CD14-positive monocyte (primary cell): ENCODE results near the gene SUGCT. TPM values are rescaled to one million over a fixed set of nuclear protein-coding genes. Genes with fewer than 3 reads are reported as not detected.

Experiments used
- DNase-seq, 3 donors: peaks; one replicate each; pipeline ENCODE4 v3.0.0-alpha.2; 2011 to 2022
- H2AFZ ChIP-seq: 2 replicates; pipeline ENCODE4 v1.6.0; 2012; ENCODE audit warnings: mild to moderate bottlenecking, low read depth, low read length, inconsistent platforms; ENCODE audit not compliant: insufficient read depth, poor library complexity, severe bottlenecking
- H3K27ac ChIP-seq, 2 donors: 1 replicate in 1 of 2; 2 replicates in 1 of 2; pipeline ENCODE4 v1.5.1; 2012 to 2013; ENCODE audit warnings: low read length in 2 of 2, control low read depth in 1 of 2, inconsistent platforms in 1 of 2, low read depth in 1 of 2, mild to moderate bottlenecking in 1 of 2
- H3K27me3 ChIP-seq, 2 donors: one replicate each; pipeline versions ENCODE4 v1.6.0 to v1.6.1; 2011 to 2013; ENCODE audit warnings: low read length in 2 of 2; ENCODE audit not compliant: control insufficient read depth in 2 of 2, insufficient read depth in 2 of 2
- H3K36me3 ChIP-seq, 2 donors: replicated peaks in 1 of 2; 1 replicate in 1 of 2; 2 replicates in 1 of 2; pipeline versions ENCODE4 v1.5.1 to v1.6.1; 2012 to 2013; ENCODE audit warnings: low read length in 2 of 2, control low read depth in 1 of 2, inconsistent platforms in 1 of 2, mild to moderate bottlenecking in 1 of 2; ENCODE audit not compliant: insufficient read depth in 2 of 2, control insufficient read depth in 1 of 2
- H3K4me1 ChIP-seq, 2 donors: 1 replicate in 1 of 2; 2 replicates in 1 of 2; pipeline versions ENCODE4 v1.5.1 to v1.6.1; 2012 to 2013; ENCODE audit warnings: low read length in 2 of 2, control low read depth in 1 of 2, inconsistent platforms in 1 of 2, mild to moderate bottlenecking in 1 of 2, moderate library complexity in 1 of 2; ENCODE audit not compliant: insufficient read depth in 2 of 2, control insufficient read depth in 1 of 2
- H3K4me2 ChIP-seq: replicated peaks from 2 replicates; pipeline ENCODE3; 2012; ENCODE audit warnings: low read length, moderate library complexity, mild to moderate bottlenecking; ENCODE audit not compliant: poor library complexity, severe bottlenecking; ENCODE audit errors: extremely low read depth
- H3K4me3 ChIP-seq, 3 experiments: fragments of 200-600 bp in 1 of 3; sonication (generic) in 1 of 3; replicated peaks in 1 of 3; 1 replicate in 2 of 3; 2 replicates in 1 of 3; pipeline ENCODE4 v1.5.1; 2011 to 2013; ENCODE audit warnings: low read length in 3 of 3, mild to moderate bottlenecking in 3 of 3, control low read depth in 2 of 3, low read depth in 2 of 3, inconsistent platforms in 1 of 3, moderate library complexity in 1 of 3
- H3K79me2 ChIP-seq: 2 replicates; pipeline ENCODE4 v1.6.0; 2012; ENCODE audit warnings: mild to moderate bottlenecking, control low read depth, inconsistent platforms, low read length, moderate library complexity; ENCODE audit not compliant: insufficient read depth
- H3K9ac ChIP-seq: 2 replicates; pipeline ENCODE4 v1.6.0; 2017; ENCODE audit warnings: low read length, mild to moderate bottlenecking; ENCODE audit not compliant: insufficient read depth, poor library complexity, severe bottlenecking
- H3K9me3 ChIP-seq, 2 donors: replicated peaks in 1 of 2; 1 replicate in 1 of 2; 2 replicates in 1 of 2; pipeline versions ENCODE4 v1.5.1 to v1.6.1; 2012 to 2013; ENCODE audit warnings: low read length in 2 of 2, control low read depth in 1 of 2; ENCODE audit not compliant: control insufficient read depth in 1 of 2, insufficient read depth in 1 of 2
- H4K20me1 ChIP-seq: 2 replicates; pipeline ENCODE4 v1.6.0; 2012; ENCODE audit warnings: mild to moderate bottlenecking, low read length, control low read depth, moderate library complexity; ENCODE audit not compliant: insufficient read depth
- H3K27ac Mint-ChIP-seq, 7 donors: one replicate each; pipeline ENCODE4 v1.8.0; 2020; ENCODE audit warnings: mild to moderate bottlenecking in 7 of 7, mixed read lengths in 7 of 7, moderate library complexity in 6 of 7, inconsistent platforms in 2 of 7
- H3K27me3 Mint-ChIP-seq, 3 donors: one replicate each; pipeline ENCODE4 v1.8.0; 2021 to 2022; ENCODE audit warnings: low read depth in 3 of 3, mild to moderate bottlenecking in 3 of 3, mixed read lengths in 3 of 3, moderate library complexity in 3 of 3, inconsistent platforms in 1 of 3
- H3K36me3 Mint-ChIP-seq, 2 donors: one replicate each; pipeline ENCODE4 v1.8.0; 2020; ENCODE audit warnings: mixed read lengths in 2 of 2, inconsistent platforms in 1 of 2, mild to moderate bottlenecking in 1 of 2
- H3K4me1 Mint-ChIP-seq: one replicate; pipeline ENCODE4 v1.8.0; 2020; ENCODE audit warnings: mild to moderate bottlenecking, mixed read lengths
- H3K4me3 Mint-ChIP-seq, 2 donors: one replicate each; pipeline ENCODE4 v1.8.0; 2020; ENCODE audit warnings: mild to moderate bottlenecking in 2 of 2, mixed read lengths in 2 of 2, moderate library complexity in 1 of 2
- H3K9me3 Mint-ChIP-seq, 7 donors: one replicate each; pipeline ENCODE4 v1.8.0; 2020 to 2022; ENCODE audit warnings: mixed read lengths in 7 of 7, mild to moderate bottlenecking in 6 of 7, moderate library complexity in 6 of 7, inconsistent platforms in 2 of 7
- CTCF ChIP-seq: fragments of 200-600 bp; IDR thresholded peaks from one replicate; pipeline ENCODE4 v1.8.0; 2022; ENCODE audit warnings: antibody characterized with exemption, mild to moderate bottlenecking
- WGBS: methylation state at CpG from one replicate; pipeline ENCODE4 v1.1.5; 2013; ENCODE audit warnings: missing lambda C conversion rate; ENCODE audit not compliant: insufficient coverage; 5-methylcytosine and 5-hydroxymethylcytosine counted together
- intact Hi-C, 2 donors: fragments of 100-400 bp; cut with micrococcal nuclease; formaldehyde crosslinking; loops; one replicate each; pipeline versions ENCODE4 v1.15.0 to v1.15.1; 2023
- polyA plus RNA-seq, 3 donors: library from polyadenylated mRNA; depleted of rRNA in 1 of 3; unstranded in 2 of 3; stranded (reverse) in 1 of 3; fragments of 300-500 nt in 2 of 3; fragments of >200 nt in 1 of 3; fragmentation: Illumina TruSeq in 2 of 3; gene quantifications; 1 replicate in 2 of 3; 2 replicates in 1 of 3; pipeline ENCODE4 v1.2.3, GENCODE V29; 2012 to 2021

SUGCT gene
- polyA plus RNA-seq, 3 donors: not detected

GRCh38 chr7:40282858-40283257 is 148.1 kb downstream of the SUGCT start:
- no peaks in the 10 kb centered on the region for H3K4me1 ChIP-seq
- H3K9ac ChIP-seq: no peak overlapping the region
- H3K36me3 ChIP-seq: no peaks in the 10 kb centered on the region
- H4K20me1 ChIP-seq: no peaks in the 10 kb centered on the region
- Mint-ChIP-seq H3K4me1 (no peaks in the 10 kb centered on the region), H3K27ac (peak overlapping the region in 1 of 7 donors; percentile 57), H3K36me3 (no peaks in the 10 kb centered on the region), H3K4me3 (no peak overlapping the region), H3K9me3 (peaks cover 1 to 5% (median 2%) of the 10 kb centered on the region in 7 donors), H3K27me3 (peaks cover 0 to 2% (median 0%) of the 10 kb centered on the region in 3 donors)
- no peaks in the 10 kb centered on the region for H3K9me3 ChIP-seq
- DNase-seq: no peak
- H3K27ac ChIP-seq: no peak overlapping the region
- 100% methylated on average over 2 of the region's 2 CpGs for WGBS
- H3K4me2 ChIP-seq: no peak overlapping the region
- intact Hi-C loops: no loop called here
- TF ChIP-seq CTCF: no peak
- H3K27me3 ChIP-seq: no peaks in the 10 kb centered on the region
- no peak overlapping the region for H3K4me3 ChIP-seq
- H3K79me2 ChIP-seq: no peaks in the 10 kb centered on the region
- no peak overlapping the region for H2AFZ ChIP-seq

GRCh38 chr7:40283391-40283790 is 148.6 kb downstream of the SUGCT start:
- intact Hi-C loops: no loop called here
- WGBS: 96% methylated on average over 3 of the region's 6 CpGs
- no peak overlapping the region for H3K4me3 Mint-ChIP-seq

More at GRCh38 chr7:40283391-40283790, 148.6 kb downstream of the SUGCT start:
- H3K9me3 ChIP-seq: no peaks in the 10 kb centered on the region
- no peak for DNase-seq
- Mint-ChIP-seq H3K4me1 (no peaks in the 10 kb centered on the region), H3K27me3 (peaks cover 0 to 2% (median 0%) of the 10 kb centered on the region in 3 donors), H3K9me3 (peaks cover 0 to 5% (median 2%) of the 10 kb centered on the region in 7 donors), H3K36me3 (no peaks in the 10 kb centered on the region), H3K27ac (peak overlapping the region in 1 of 7 donors; percentile 57)
- no peaks in the 10 kb centered on the region for H3K27me3 ChIP-seq
- no peak overlapping the region for H2AFZ ChIP-seq
- no peak overlapping the region for H3K4me2 ChIP-seq
- H3K9ac ChIP-seq: no peak overlapping the region
- no peak overlapping the region for H3K4me3 ChIP-seq
- no peaks in the 10 kb centered on the region for H3K4me1 ChIP-seq
- TF ChIP-seq CTCF: no peak
- H4K20me1 ChIP-seq: no peaks in the 10 kb centered on the region
- no peaks in the 10 kb centered on the region for H3K36me3 ChIP-seq
- no peak overlapping the region for H3K27ac ChIP-seq
- no peaks in the 10 kb centered on the region for H3K79me2 ChIP-seq
